ENCODE data around the gene TRAPPC10.
"Not testable (repeated sequence)": the region's sequence is repeated elsewhere in the genome, so short reads cannot be mapped to it uniquely, and the experiment has no call there.

The TRAPPC10 gene

DNA sequence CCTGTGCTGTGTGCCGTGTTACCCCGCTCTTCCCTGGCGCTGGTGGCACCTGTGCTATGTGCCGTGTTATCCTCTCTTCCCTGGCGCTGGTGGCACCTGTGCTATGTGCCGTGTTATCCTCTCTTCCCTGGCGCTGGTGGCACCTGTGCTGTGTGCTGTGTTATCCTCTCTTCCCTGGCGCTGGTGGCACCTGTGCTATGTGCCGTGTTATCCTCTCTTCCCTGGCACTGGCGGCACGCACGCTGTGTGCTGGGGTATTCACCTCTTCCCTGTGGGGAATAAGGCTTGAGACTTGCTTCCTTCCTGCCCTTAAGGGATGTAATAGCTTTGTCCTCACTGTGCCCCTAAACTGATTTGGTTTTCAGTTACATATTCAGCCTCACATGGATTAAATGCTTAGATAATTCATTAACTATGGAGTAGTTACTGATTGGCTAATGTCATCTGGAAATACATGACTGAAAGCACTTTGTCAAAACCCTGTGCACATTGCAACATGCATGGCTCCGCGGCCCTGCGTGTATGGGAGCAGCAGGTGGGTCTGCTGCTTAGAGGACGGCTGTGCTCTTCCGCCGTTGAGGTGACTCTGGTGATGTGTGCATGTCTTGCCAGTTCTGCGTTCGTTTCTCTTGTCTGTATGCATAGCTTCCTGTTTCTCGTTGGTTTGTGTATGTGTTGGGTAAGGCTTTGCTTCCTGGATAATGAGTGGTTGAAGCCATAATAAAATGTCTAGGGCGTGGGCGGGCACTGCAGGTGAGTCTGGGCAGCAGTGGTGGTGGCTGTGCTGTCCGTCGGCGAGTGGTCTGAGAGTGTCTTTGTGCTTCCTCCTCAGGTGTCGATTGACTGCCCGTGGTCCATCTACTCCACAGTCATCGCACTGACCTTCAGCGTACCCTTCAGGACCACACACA, 77.1 kb downstream of the TRAPPC10 start:
- DNase-seq (ENCODE audit: low spot score) = no peak

- DNase-seq (ENCODE audit: low spot score) = no peak
Observed at GRCh38 chr21:44090325-44090724, 78.2 kb downstream of the TRAPPC10 start.

DNA sequence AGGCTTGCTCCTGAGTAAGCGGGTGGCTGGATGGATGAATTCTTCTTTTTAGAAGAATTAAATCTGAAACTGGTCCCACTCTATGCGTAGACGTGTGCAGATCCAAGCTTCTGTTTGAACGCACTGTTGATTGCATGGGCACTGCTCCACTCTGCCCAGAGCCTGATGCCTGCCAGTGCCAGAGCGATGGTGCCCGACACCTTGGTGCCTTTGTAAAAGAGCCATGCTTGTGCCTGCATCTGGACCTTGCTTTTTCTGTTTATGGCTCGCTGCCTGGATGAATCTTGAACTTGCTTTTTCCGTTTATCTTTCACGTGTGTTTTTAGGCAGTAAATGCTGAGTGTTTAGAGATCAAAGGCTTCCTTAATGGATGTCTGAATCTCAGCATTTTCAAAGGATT, 80.1 kb downstream of the TRAPPC10 start:
- DNase-seq (ENCODE audit: low spot score) = no peak

- no peak for DNase-seq (ENCODE audit: low spot score)
Observed at GRCh38 chr21:44093761-44094160, 81.7 kb downstream of the TRAPPC10 start.

DNA sequence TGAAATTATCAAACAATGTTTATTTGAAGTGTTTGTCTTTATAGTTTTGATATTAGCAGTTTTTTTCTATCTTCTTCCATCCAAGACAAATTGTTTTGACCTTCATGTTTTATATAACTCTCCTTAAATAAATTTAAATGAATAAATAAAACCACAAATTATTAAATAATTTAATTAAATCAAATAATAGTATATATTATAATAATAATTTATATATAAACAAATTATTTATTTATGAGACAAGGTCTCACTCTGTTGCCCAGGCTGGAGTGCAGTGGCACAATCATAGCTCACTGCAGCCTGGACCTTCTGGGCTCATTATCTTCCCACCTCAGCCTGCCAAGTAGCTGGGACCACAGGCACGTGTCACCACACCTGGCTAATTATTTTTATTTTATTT, 82.7 kb downstream of the TRAPPC10 start:
- DNase-seq (ENCODE audit: low spot score) = no peak

DNA sequence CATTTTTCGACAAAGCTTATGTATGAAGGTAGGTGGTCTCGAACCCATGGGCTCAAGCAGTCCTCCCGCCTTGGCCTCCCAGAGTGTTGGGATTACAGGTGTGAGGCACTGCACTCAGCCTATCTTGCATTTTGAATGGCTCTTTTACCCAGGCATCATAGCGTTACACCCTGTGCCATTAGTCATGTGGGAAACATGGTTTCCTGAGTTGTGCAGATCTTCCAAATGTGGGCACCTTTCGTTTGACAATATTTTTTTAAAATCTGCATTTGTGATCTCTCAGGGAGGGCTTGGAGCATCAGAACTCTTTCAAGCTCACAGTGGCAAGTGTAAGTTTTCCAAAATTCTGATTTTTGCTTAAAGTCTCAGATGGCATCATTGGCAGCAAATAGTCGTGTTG, 86.4 kb downstream of the TRAPPC10 start:
- not testable (repeated sequence) for DNase-seq (ENCODE audit: low spot score)

DNA sequence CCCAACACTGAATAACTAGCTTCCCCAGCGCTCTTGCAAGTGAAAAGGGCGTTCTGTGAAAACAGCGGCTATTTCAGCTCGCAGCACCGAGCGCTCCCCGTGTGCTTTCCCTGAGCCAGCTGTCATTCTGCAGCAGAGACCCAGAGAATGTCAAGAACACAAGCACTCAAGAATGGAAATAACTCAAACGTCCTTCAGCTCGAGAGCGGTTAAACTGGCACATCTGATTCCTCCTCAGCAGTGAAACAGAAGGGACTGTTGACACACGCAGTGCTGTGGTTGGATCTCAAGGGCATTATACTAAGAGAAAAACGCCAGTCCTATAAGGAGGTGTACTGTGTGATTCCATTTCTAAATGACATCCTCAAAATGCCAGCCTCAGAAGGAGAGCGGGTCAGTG, 86.9 kb downstream of the TRAPPC10 start:
- not testable (repeated sequence) for DNase-seq (ENCODE audit: low spot score)

DNA sequence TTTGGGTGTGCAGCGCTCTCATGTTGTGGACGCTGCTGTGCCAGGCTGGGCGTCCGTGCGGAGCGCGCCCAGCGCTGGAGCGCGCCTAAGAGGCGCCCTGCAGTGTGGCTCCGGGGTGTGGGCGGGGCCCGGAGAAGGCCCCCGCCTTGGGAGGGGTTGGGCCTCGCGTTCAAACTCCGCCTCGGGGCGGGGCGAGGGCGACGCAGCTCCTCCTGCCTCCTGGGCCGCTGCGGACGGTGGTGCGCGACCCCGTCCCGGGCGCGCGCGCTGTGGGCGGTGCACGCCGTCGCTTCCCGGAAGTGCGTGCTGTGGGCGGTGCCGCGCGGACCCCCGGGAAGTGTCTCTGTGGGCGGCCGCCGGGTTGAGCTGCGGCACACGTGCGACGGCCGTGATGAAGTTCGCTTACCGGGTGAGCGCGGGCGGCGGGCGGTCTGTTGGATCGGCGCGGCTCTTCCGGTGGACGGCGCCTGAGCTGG, 95.0 kb downstream of the TRAPPC10 start, which contains the start of gene PWP2:
PWP2 (plus strand) TSS at position 374 of the 476 bp plus-strand sequence; CDS start at position 392, 18 bp downstream.
- DNase-seq (ENCODE audit: low spot score) = not testable (repeated sequence)

- DNase-seq (ENCODE audit: low spot score) = not testable (repeated sequence)
Observed at GRCh38 chr21:44107589-44107988, 95.5 kb downstream of the TRAPPC10 start.

GRCh38 chr21:44113702-44114371, 101.7 kb downstream of the TRAPPC10 start:
- DNase-seq (ENCODE audit: low spot score) = not testable (repeated sequence)

GRCh38 chr21:44122131-44122530, 110.0 kb downstream of the TRAPPC10 start:
- not testable (repeated sequence) for DNase-seq (ENCODE audit: low spot score)

DNA sequence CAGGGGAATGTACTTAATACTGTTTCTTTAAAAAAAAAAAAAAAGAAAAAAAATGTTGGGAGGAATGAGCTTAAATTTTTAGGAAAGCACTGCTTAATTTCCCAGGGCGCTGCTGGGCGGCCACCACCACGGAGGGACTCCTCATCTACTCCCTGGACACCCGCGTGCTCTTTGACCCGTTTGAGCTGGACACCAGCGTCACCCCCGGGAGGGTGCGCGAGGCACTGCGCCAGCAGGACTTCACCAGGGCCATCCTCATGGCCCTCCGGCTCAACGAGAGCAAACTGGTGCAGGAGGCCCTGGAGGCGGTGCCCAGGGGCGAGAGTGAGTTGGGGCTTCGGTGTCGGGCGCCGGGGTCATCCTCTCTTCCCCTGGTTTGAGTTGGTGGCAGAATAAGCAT, 115.7 kb downstream of the TRAPPC10 start:
- not testable (repeated sequence) for DNase-seq (ENCODE audit: low spot score)

- not testable (repeated sequence) for DNase-seq (ENCODE audit: low spot score)
Observed at GRCh38 chr21:44133715-44134057, 121.6 kb downstream of the TRAPPC10 start.

GRCh38 chr21:44134732-44135131, 122.6 kb downstream of the TRAPPC10 start:
- not testable (repeated sequence) for DNase-seq (ENCODE audit: low spot score)

DNA sequence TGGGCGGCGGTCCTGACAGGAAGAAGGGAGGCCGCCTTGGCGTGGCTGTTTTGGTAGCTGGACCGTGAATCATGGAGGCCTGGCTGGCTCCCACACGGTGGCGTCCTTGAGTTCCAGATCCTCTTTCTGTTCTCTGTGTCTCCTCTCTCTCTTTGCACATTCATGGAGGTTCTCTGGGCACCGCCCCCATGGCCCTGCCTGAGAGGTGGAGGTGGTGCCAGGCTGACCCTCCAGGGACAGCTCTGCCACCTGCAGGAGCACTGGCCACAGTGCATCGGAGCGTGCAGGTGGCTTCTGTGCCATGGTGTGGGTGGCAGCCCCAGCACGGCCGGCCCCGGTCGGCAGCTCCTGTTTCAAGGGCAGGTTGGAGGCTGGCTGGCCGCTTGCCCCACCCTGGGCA, 125.9 kb downstream of the TRAPPC10 start:
- not testable (repeated sequence) for DNase-seq (ENCODE audit: low spot score)

GRCh38 chr21:44139787-44140551, 127.9 kb downstream of the TRAPPC10 start:
- not testable (repeated sequence) for DNase-seq (ENCODE audit: low spot score)

DNA sequence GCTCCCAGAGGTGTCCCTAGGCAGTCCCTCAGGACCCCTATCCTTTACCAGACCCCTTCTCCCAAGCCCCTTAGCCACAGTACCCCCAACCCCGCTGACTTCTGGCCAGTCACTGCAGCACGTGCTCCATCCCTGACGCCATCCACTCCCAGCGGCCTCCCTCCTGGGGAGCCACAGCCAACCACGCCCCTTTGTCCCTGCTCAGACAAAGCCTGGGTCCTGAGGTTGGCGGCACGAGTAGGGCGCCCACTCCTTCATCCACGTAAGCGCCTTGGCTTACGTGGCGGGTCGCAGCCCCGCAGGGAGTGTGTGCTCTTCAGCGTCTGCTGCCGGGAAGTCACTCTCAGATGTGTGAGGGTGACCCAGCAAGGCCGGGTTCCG, 128.4 kb downstream of the TRAPPC10 start:
- not testable (repeated sequence) for DNase-seq (ENCODE audit: low spot score)

DNA sequence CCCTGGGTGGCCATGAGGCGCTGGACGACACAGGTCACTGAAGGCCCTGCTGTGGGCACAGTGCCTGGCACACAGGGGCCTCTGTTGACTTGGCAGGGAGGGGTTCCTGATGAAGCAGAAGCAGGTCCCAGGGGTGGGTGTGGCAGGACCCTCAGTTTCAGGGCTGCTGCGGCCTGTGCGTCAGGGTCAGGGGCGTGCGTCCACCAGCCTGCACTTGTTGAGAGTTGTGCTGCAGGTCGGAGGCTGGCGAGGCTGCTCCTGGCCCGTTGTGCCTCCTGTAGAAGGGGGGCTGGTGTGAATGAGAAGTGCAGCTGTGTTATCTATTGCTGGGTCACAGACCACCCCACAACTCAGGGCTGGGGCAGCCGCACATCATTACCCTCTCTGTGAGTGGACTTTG, 130.4 kb downstream of the TRAPPC10 start:
- not testable (repeated sequence) for DNase-seq (ENCODE audit: low spot score)

DNA sequence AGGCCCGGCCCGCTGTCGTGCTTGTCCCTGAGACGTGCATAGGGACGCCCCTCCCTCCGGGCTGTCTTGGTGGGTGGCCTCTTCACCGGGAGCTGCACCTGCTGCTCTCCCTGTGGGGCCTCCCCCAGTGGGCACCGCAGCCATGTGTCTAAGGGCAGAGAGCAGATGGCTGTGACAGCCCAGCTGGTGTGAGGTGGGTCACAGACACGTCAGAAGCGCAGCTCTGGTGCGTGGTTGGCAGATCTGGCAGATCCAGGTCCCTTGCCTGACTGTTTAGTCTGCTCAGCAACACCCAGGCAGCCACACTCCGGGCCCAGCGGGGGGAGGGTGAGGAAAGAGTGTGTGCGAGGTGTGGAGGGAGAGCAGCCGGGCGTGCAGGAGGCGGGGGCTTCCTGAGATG, 131.3 kb downstream of the TRAPPC10 start:
- not testable (repeated sequence) for DNase-seq (ENCODE audit: low spot score)

DNA sequence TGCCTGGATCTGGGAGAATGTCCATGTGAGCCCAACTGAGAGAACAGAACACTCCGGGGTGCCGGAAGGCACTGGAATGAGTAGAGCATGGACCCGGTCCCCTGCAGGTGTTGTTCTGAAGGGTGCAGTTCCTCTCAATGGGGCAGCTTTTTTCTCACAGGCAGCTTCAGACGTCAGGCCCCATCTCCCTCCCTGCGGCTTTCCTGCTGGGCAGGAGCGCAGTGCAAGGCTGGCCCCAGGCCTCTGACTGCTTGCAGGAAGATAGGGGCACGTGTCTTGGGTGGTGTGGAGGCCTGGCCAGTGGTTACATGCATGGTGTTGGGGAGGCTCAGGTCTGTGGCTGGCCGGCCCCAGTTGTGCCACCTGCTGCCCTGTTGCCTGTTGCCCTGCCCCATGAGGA, 131.9 kb downstream of the TRAPPC10 start:
- DNase-seq (ENCODE audit: low spot score) = not testable (repeated sequence)

- not testable (repeated sequence) for DNase-seq (ENCODE audit: low spot score)
Observed at GRCh38 chr21:44144784-44145602, 132.9 kb downstream of the TRAPPC10 start.
